HG03457 (cell line): Measurements from ENCODE around the gene FXR2.

Experiments used
- ATAC-seq: cut with Tn5 transposase; IDR thresholded peaks from one replicate; pipeline ENCODE4 v1.9.1; 2021; ENCODE audit warnings: moderate number of reproducible peaks; ENCODE audit not compliant: unreplicated experiment

Gene FXR2

GRCh38 chr17:7573324-7574080 is 41.2 kb downstream of the FXR2 start:
- ATAC-seq = no peak

- ATAC-seq = no peak
Measured at GRCh38 chr17:7572588-7573323, 41.9 kb downstream of the FXR2 start.

DNA sequence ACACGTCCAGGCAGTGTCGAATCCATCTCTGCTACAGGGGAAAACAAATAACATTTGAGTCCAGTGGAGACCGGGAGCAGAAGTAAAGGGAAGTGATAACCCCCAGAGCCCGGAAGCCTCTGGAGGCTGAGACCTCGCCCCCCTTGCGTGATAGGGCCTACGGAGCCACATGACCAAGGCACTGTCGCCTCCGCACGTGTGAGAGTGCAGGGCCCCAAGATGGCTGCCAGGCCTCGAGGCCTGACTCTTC is 42.4 kb downstream of the FXR2 start:
- ATAC-seq = peak; percentile 83

DNA sequence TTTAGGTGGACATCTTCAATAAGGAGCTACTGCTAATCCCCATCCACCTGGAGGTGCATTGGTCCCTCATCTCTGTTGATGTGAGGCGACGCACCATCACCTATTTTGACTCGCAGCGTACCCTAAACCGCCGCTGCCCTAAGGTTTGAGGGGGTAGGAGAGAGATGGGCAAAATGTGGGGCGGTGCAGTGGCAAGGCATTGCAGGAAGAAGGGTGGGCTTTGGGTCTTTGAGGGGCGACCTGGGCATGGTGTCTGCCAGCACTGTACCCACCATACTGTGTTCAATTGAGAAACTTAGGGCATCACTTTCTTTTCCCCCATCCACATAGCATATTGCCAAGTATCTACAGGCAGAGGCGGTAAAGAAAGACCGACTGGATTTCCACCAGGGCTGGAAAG is 44.3 kb downstream of the FXR2 start:
- no peak for ATAC-seq

DNA sequence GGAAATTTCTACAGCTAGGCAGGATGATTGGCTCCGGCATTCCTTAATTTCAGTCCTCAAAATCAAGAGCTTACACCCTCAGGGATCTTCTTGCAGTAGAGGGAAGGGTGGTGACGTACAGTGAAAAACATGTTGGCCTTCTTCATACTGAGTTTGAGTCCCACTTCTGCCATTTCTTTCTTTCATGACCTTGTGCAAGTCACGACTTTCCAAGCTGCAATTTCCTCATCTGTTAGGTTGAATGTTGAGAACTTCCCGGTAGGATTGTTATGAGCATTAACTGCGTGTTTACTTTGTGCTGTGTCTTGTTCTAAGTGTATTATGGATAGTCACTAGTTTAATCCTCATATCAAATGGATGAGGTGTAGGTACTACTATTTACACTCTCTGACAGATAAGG is 45.1 kb downstream of the FXR2 start:
- no peak for ATAC-seq

- no peak for ATAC-seq
Measured at GRCh38 chr17:7563115-7563869, 51.4 kb downstream of the FXR2 start.

DNA sequence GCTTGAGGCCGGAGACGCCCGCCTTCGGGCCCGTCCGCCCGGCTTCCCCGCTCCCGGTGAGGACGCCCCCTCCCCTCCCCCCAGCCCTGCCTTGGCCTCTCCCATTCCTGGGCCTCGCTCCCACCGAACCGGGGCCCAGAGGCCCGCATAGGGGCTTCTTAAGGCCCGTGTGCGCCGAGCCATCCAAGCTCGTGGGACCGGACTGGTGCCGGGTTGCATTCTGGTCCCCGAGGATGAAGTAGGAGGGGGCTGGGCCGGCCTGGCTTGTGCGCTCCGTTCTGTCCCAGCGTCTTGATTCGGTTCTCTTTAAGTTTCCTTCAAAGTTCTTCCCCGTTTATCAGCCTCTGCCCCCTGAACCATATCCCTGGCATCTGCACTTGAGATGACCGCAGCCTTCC is 52.5 kb downstream of the FXR2 start:
- no peak for ATAC-seq

GRCh38 chr17:7561589-7562207 is 53.0 kb downstream of the FXR2 start, which contains the start of gene SENP3:
Gene SENP3, plus strand, starts transcription at chr17:7561919. Its CDS starts 1,158 bp downstream, at chr17:7563077.
- ATAC-seq = peak; percentile 31

DNA sequence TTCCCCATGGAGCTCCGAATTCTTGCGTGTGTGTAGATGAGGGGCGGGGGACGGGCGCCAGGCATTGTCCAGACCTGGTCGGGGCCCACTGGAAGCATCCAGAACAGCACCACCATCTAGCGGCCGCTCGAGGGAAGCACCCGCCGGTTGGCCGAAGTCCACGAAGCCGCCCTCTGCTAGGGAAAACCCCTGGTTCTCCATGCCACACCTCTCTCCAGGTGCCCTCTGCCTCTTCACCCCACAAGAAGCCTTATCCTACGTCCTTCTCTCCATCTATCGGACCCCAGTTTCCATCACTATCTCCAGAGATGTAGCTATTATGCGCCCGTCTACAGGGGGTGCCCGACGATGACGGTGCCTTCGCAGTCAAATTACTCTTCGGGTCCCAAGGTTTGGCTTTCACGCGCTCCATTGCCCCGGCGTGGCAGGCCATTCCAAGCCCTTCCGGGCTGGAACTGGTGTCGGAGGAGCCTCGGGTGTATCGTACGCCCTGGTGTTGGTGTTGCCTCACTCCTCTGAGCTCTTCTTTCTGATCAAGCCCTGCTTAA is 53.6 kb downstream of the FXR2 start:
- no peak for ATAC-seq

DNA sequence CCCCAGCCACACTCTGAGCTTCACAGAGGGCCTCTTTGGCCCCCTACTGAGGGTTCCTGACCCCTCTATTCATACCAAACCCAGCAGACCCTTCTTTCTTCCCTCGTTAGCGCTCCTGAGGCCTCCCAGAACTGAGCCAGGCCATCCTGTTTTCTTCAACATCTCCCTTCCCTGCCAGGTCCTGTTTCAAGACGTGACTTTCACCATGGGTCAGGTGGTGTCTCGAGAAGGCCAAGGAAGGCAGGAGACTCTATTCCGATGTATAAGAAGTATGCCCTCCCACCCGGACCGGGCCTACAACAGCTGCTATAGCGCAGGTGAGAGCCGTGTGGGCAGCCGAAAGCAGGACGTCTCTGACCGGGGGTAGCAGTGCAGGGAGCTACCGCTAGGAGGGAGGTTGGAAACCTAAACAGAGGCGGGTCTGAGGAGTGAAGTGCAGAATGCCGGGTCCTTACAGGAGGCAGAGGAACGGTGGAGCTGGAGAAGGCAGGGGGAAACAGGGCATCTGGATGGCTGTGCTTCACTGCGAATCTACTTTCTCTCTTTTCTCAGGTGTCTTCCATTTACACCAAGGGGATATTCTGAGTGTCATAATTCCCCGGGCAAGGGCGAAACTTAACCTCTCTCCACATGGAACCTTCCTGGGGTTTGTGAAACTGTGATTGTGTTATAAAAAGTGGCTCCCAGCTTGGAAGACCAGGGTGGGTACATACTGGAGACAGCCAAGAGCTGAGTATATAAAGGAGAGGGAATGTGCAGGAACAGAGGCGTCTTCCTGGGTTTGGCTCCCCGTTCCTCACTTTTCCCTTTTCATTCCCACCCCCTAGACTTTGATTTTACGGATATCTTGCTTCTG is 54.3 kb downstream of the FXR2 start:
- ATAC-seq = no peak

DNA sequence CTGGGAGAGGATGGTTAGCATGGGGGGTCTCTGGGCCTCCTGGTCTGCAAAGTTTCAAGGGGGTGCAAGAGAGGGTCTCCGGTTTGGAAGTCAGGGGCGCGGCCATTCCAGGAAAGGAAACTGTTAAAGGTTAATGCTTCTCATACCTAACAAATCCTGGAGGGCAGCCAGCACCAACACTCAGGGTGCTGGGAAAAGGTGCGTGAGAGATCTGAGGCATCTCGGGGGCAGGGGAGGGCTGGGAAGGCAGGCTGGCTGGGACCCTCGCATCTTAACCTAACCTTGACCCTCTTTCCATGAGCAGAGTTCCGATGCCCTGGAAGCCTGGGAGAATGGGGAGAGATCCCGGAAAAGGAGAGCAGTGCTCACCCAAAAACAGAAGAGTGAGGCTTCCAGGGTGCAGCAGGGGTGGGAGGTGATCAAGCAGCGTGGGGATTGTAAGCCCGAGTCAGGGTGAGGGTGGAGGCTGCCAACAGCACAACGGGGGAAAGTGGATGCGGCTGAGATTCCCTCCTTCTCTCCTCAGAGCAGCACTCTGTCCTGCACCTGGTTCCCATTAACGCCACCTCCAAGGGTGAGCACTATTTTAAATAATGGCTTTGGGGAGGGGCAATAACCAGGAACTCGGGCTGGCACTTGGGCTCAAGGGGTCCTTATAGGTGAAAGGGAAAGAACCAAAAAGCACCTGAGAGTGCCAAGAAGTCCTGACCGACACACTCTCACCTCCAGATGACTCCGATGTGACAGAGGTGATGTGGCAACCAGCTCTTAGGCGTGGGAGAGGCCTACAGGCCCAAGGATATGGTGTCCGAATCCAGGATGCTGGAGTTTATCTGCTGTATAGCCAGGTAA is 55.2 kb downstream of the FXR2 start:
- ATAC-seq = no peak

DNA sequence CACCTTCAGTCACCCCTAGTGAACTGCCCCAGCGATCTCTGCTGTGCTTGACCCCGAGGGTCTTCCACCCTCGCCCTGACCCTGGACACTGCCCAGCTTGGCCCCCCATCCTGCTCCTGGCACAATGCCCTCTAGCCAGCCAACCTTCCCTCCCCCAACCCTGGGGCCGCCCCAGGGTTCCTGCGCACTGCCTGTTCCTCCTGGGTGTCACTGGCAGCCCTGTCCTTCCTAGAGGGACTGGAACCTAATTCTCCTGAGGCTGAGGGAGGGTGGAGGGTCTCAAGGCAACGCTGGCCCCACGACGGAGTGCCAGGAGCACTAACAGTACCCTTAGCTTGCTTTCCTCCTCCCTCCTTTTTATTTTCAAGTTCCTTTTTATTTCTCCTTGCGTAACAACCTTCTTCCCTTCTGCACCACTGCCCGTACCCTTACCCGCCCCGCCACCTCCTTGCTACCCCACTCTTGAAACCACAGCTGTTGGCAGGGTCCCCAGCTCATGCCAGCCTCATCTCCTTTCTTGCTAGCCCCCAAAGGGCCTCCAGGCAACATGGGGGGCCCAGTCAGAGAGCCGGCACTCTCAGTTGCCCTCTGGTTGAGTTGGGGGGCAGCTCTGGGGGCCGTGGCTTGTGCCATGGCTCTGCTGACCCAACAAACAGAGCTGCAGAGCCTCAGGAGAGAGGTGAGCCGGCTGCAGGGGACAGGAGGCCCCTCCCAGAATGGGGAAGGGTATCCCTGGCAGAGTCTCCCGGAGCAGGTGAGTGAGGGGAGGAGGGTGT is 56.0 kb downstream of the FXR2 start, which contains the start of gene TNFSF13:
TSS of gene TNFSF13 (plus strand) at position 207 of the 776 bp plus-strand sequence. CDS start at position 497, 290 bp downstream.
- ATAC-seq = no peak

- ATAC-seq = no peak
Measured at GRCh38 chr17:7557775-7558543, 56.7 kb downstream of the FXR2 start.

- no peak for ATAC-seq
Measured at GRCh38 chr17:7557147-7557764, 57.4 kb downstream of the FXR2 start.

- ATAC-seq = no peak
Measured at GRCh38 chr17:7556627-7557026, 58.1 kb downstream of the FXR2 start.

- no peak for ATAC-seq
Measured at GRCh38 chr17:7555320-7555948, 59.3 kb downstream of the FXR2 start.

DNA sequence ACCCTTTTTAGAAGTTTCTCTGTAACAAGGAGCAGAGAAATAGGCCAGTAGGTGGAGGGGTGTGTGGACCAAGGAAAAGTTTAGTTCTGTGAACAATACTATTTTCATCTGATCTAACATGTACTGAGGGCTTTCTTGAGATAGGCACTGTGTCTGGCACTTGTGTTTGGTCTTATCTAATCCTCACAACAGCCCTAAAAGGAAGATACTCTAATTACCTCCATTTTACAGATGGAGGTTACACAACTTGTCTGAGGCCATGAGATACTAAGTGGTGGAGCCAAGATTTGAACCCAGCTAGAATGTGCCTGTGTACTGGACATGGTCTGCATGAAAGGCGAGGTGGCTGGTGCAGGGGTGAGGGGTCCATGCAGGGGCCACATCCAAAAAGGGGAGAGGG is 61.3 kb downstream of the FXR2 start:
- no peak for ATAC-seq
